ENCODE measurements around the gene CD6. TPM values are rescaled to one million over a fixed set of nuclear protein-coding genes. Genes with fewer than 3 reads are reported as not detected.

Gene CD6
- total RNA-seq, 4 donors from 2014 or later = 0.16 to 0.25 TPM; not detected in 2

GRCh38 chr11:61032824-61033223 lies 61.3 kb downstream of the CD6 start:
- ATAC-seq (no peak), DNase-seq (no peak)
- H3K9me3 ChIP-seq = no peaks in the 10 kb centered on the region
- no peaks in the 10 kb centered on the region for H3K27me3 ChIP-seq
- intact Hi-C loops (cut with DNase I; ENCODE audit: low total_unique reads) = no loop called here
- no peaks in the 10 kb centered on the region for H3K36me3 ChIP-seq
- no peak overlapping the region for H3K27ac ChIP-seq
- in situ Hi-C loops (cut with MboI; ENCODE audit: low sequenced_read_pairs in 4 of 4) = loop anchor here in 1 of 4 donors (25.0 kb wide), 1 partner anchor 154 kb away; no protein-coding TSS in a partner anchor
- no peak for TF ChIP-seq CTCF (IDR thresholded peaks at IDR 0.05 in 4 of 5, conservative IDR thresholded peaks at IDR 0.05 in 1 of 5)
- TF ChIP-seq POLR2A (IDR thresholded peaks at IDR 0.05) = no peak
- no peaks in the 10 kb centered on the region for H3K4me1 ChIP-seq
- H3K4me3 ChIP-seq = no peak overlapping the region

DNA sequence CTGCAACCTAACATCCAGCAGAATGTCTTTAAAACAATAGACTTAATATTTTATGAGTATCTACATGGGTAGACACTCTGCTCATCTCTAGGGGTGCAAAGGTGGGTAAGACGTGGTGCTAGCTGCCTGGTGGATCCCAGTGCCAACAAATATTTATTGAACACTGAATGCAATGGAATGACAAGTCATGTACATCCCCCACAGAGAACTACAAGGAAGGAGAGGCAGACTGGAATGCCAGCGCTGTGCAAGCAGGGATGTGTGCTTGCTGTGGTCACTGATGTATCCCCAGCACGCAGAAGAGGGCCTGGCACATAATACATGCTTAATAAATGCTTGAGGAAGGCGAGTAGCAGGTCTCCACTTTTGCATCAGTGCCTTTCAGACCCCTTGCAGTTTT lies 61.9 kb downstream of the CD6 start:
- ATAC-seq = no peak
- H3K4me1 ChIP-seq = no peaks in the 10 kb centered on the region
- no peaks in the 10 kb centered on the region for H3K27me3 ChIP-seq
- DNase-seq = no peak
- no peak overlapping the region for H3K4me3 ChIP-seq
- TF ChIP-seq CTCF (IDR thresholded peaks at IDR 0.05 in 4 of 5, conservative IDR thresholded peaks at IDR 0.05 in 1 of 5) = no peak
- TF ChIP-seq POLR2A (IDR thresholded peaks at IDR 0.05) = no peak
- in situ Hi-C loops (cut with MboI; ENCODE audit: low sequenced_read_pairs in 4 of 4) (loop anchor here in 1 of 4 donors (25.0 kb wide), 1 partner anchor 154 kb away; no protein-coding TSS in a partner anchor), intact Hi-C loops (cut with DNase I; ENCODE audit: low total_unique reads) (no loop called here)
- H3K9me3 ChIP-seq = no peaks in the 10 kb centered on the region
- no peak overlapping the region for H3K27ac ChIP-seq
- no peaks in the 10 kb centered on the region for H3K36me3 ChIP-seq

DNA sequence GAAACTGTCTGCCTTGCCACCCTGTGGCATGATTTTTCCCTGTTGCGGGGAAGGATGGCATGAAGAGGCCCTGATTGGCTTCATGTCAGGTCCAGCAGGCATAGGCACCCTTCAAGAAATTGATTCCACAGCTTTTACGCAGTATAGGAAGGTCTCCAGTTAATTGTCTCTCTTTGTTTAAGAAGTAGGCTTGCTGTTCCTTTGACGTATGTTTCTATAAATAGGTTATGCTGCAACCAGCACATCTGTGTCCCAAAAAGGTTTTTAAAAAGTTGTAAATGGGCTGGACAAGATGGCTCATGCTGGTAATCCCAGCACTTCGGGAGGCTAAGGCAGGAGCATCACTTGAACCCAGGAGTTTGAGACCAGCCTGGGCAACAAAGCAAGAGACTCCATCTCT lies 62.6 kb downstream of the CD6 start:
- no peak for TF ChIP-seq CTCF (IDR thresholded peaks at IDR 0.05 in 4 of 5, conservative IDR thresholded peaks at IDR 0.05 in 1 of 5)
- no peak for TF ChIP-seq POLR2A (IDR thresholded peaks at IDR 0.05)
- ATAC-seq (no peak), DNase-seq (no peak)
- intact Hi-C loops (cut with DNase I; ENCODE audit: low total_unique reads) = no loop called here
- Histone ChIP-seq H3K27ac (no peak overlapping the region), H3K4me1 (no peaks in the 10 kb centered on the region), H3K4me3 (no peak overlapping the region), H3K9me3 (no peaks in the 10 kb centered on the region), H3K27me3 (no peaks in the 10 kb centered on the region), H3K36me3 (no peaks in the 10 kb centered on the region)
- in situ Hi-C loops (cut with MboI; ENCODE audit: low sequenced_read_pairs in 4 of 4) = loop anchor here in 1 of 4 donors (25.0 kb wide), 1 partner anchor 153 kb away; no protein-coding TSS in a partner anchor

- Histone ChIP-seq H3K9me3 (no peaks in the 10 kb centered on the region), H3K4me3 (no peak overlapping the region), H3K36me3 (no peaks in the 10 kb centered on the region), H3K27ac (no peak overlapping the region), H3K27me3 (no peaks in the 10 kb centered on the region), H3K4me1 (no peaks in the 10 kb centered on the region)
- TF ChIP-seq CTCF (IDR thresholded peaks at IDR 0.05 in 4 of 5, conservative IDR thresholded peaks at IDR 0.05 in 1 of 5) (no peak), POLR2A (IDR thresholded peaks at IDR 0.05) (no peak)
- in situ Hi-C loops (cut with MboI; ENCODE audit: low sequenced_read_pairs in 4 of 4) = loop anchor here in 1 of 4 donors (25.0 kb wide), 1 partner anchor 152 kb away; no protein-coding TSS in a partner anchor
- DNase-seq = no peak
- intact Hi-C loops (cut with DNase I; ENCODE audit: low total_unique reads) = no loop called here
- ATAC-seq = no peak
Measured at GRCh38 chr11:61034704-61035525, 63.4 kb downstream of the CD6 start.
